Measurements from ENCODE around the gene INPPL1. TPM values are rescaled to one million over a fixed set of nuclear protein-coding genes. Genes with fewer than 3 reads are reported as not detected.

The INPPL1 gene
- total and polyA plus RNA-seq, 2 of the 13 experiments (the other 11 are each of a cell fraction or from before 2014, with no cell fraction given), result 29.1 to 66.9 TPM

DNA sequence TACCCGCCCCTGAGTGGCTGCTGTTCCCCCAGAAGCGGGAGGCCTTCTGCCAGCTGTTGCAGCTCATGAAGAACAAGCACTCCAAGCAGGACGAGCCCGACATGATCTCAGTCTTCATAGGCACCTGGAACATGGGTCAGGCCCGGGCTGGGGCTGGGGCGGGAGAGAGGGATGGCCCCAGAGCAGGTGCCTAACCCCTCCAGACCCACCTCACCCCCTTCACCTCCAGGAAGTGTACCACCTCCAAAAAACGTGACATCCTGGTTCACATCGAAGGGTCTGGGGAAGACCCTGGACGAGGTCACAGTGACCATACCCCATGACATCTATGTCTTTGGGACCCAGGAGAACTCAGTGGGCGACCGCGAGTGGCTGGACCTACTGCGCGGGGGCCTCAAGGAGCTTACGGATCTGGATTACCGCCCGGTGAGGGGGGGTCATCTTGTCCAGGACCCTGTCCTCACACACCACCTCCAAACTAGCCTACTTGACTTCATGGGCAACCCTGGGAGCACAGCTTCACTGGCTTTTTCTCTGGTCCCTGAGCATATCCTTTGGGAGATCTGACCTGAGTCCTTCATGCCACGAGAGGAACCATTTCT, 6.3 kb downstream of the INPPL1 start:
- no peak overlapping the region for H3K4me2 ChIP-seq (ENCODE audit: low read depth, low read length)
- H3K27ac ChIP-seq (ENCODE audit: extremely low read length, insufficient read depth, low read length), result no peak overlapping the region
- H3K4me3 ChIP-seq (replicated peaks in 1 of 3; ENCODE audit: insufficient read depth in 1 of 3, low read depth in 2 of 3, low read length in 3 of 3), result no peak overlapping the region
- in situ Hi-C loops (cut with HindIII; ENCODE audit: extremely low pct_ligation_motif_present, low pct_unique_long_range_greater_than_20kb) (no loop called here), intact Hi-C loops (cut with micrococcal nuclease; ENCODE audit: unreplicated experiment) (no loop called here)
- H3K9me3 ChIP-seq (ENCODE audit: low read length), result no peaks in the 10 kb centered on the region
- ChIA-PET CTCF (ENCODE audit: low intra/inter-chr PET ratio, low total read pairs) (no interaction called here), POLR2A (no interaction called here)
- no peak overlapping the region for H3K9ac ChIP-seq (ENCODE audit: insufficient read depth, low read depth, low read length)
- peaks cover 18 to 58% of the 10 kb centered on the region in 2 experiments; a peak in 4 of 5 replicates for H3K36me3 ChIP-seq (replicated peaks in 1 of 2; ENCODE audit: control insufficient read depth in 1 of 2, insufficient read depth in 2 of 2, low read length in 2 of 2)
- FAIRE-seq, result no peak
- ATAC-seq, result no peak
- H3K79me2 ChIP-seq (ENCODE audit: insufficient read depth, low read length), result no peaks in the 10 kb centered on the region
- no peaks in the 10 kb centered on the region for H3K27me3 ChIP-seq (ENCODE audit: control insufficient read depth in 1 of 2, insufficient read depth in 2 of 2, low read length in 2 of 2)
- DNase-seq (ENCODE audit: low spot score), result no peak
- H2AFZ ChIP-seq (ENCODE audit: low read length), result no peak overlapping the region
- no TSS peak for BruUV-seq (replicated peaks)
- no peaks in the 10 kb centered on the region for H4K20me1 ChIP-seq (ENCODE audit: insufficient read depth, low read length)
- WGBS (ENCODE audit: low lambda C conversion rate), result 97% methylated on average over 8 of the region's 18 CpGs
- peaks cover 11% of the 10 kb centered on the region for H3K4me1 ChIP-seq (ENCODE audit: insufficient read depth, low read length)
- TF ChIP-seq, protein P1, sequence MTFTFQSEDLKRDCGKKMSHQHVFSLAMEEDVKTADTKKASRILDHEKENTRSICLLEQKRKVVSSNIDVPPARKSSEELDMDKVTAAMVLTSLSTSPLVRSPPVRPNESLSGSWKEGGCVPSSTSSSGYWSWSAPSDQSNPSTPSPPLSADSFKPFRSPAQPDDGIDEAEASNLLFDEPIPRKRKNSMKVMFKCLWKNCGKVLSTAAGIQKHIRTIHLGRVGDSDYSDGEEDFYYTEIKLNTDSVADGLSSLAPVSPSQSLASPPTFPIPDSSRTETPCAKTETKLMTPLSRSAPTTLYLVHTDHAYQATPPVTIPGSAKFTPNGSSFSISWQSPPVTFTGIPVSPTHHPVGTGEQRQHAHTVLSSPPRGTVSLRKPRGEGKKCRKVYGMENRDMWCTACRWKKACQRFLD (CRISPR knock-in tag; IDR thresholded peaks at IDR 0.05; ENCODE audit: borderline replicate concordance), result no peak
- no peak for TF ChIP-seq ZFY (CRISPR knock-in tag; IDR thresholded peaks at IDR 0.05)

- intact Hi-C loops (cut with micrococcal nuclease; ENCODE audit: unreplicated experiment), result no loop called here
- H3K4me2 ChIP-seq (ENCODE audit: low read depth, low read length), result no peak overlapping the region
- POLR2A ChIA-PET, result no interaction called here
- ATAC-seq (no peak), FAIRE-seq (no peak), DNase-seq (ENCODE audit: low spot score) (no peak)
- WGBS (ENCODE audit: low lambda C conversion rate), result 98% methylated on average over 5 of the region's 9 CpGs
- CTCF ChIA-PET (ENCODE audit: low intra/inter-chr PET ratio, low total read pairs), result no interaction called here
- no peaks in the 10 kb centered on the region for H4K20me1 ChIP-seq (ENCODE audit: insufficient read depth, low read length)
- no peaks in the 10 kb centered on the region for H3K27me3 ChIP-seq (ENCODE audit: control insufficient read depth in 1 of 2, insufficient read depth in 2 of 2, low read length in 2 of 2)
- H3K4me1 ChIP-seq (ENCODE audit: insufficient read depth, low read length), result peaks cover 3% of the 10 kb centered on the region; the same call in 1 of the 2 replicates
- H3K27ac ChIP-seq (ENCODE audit: extremely low read length, insufficient read depth, low read length), result no peak overlapping the region
- no peaks in the 10 kb centered on the region for H3K9me3 ChIP-seq (ENCODE audit: low read length)
- peaks cover 21 to 61% of the 10 kb centered on the region in 2 experiments; a peak in 4 of 5 replicates for H3K36me3 ChIP-seq (replicated peaks in 1 of 2; ENCODE audit: control insufficient read depth in 1 of 2, insufficient read depth in 2 of 2, low read length in 2 of 2)
- H3K4me3 ChIP-seq (replicated peaks in 1 of 3; ENCODE audit: insufficient read depth in 1 of 3, low read depth in 2 of 3, low read length in 3 of 3), result no peak overlapping the region
- TF ChIP-seq ZNF768 (CRISPR knock-in tag; IDR thresholded peaks at IDR 0.05), result peak; percentile 90
- TF ChIP-seq ZSCAN22 (CRISPR knock-in tag; IDR thresholded peaks at IDR 0.05), result no peak
- no peak for TF ChIP-seq ATF4 (CRISPR knock-in tag; IDR thresholded peaks at IDR 0.05)
- no peak for TF ChIP-seq MIER3 (CRISPR knock-in tag; IDR thresholded peaks at IDR 0.05; ENCODE audit: borderline replicate concordance)
- TF ChIP-seq POLR2A (IDR thresholded peaks at IDR 0.05; ENCODE audit: insufficient read depth in 1 of 2, low read depth in 2 of 2, low read length in 2 of 2), result 0 out of 4 replicates have a peak, but pooled peaks of 1 of the 2 experiments have one; percentile 25
- no peak for TF ChIP-seq KDM2A (CRISPR knock-in tag; IDR thresholded peaks at IDR 0.05; ENCODE audit: borderline replicate concordance, low read depth)
- no peak for TF ChIP-seq BRF2 (CRISPR knock-in tag; IDR thresholded peaks at IDR 0.05)
- no peak for TF ChIP-seq ZNF773 (CRISPR knock-in tag; IDR thresholded peaks at IDR 0.05; ENCODE audit: borderline replicate concordance)
- no peak overlapping the region for H2AFZ ChIP-seq (ENCODE audit: low read length)
- in situ Hi-C loops (cut with HindIII; ENCODE audit: extremely low pct_ligation_motif_present, low pct_unique_long_range_greater_than_20kb), result no loop called here
- no peaks in the 10 kb centered on the region for H3K79me2 ChIP-seq (ENCODE audit: insufficient read depth, low read length)
- H3K9ac ChIP-seq (ENCODE audit: insufficient read depth, low read depth, low read length), result no peak overlapping the region
- no TSS peak for BruUV-seq (replicated peaks)
Measured at GRCh38 chr11:72231396-72232259, 7.1 kb downstream of the INPPL1 start.
